ENCODE data around the gene ASB1.

DNA sequence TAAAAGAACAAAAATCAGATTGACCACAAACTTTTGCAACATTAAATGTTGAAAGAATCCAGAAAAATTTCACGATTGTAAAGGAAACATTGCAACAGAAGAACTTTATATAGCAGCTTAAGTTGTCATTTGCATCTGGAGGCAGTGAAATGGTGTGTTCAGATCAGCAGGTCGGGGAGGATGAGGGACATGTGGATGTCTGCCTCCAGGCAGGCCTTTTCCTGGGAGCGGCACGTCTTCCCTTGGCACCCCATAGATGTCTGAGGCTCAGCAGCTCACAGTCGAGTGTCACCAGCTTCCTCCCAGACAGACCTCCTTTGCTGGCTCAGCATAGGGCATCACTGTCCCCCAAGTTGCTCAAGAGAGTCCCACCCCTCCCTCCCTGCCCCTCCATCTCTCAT, 44.3 kb upstream of the ASB1 start:
- TF ChIP-seq CTCF (conservative IDR thresholded peaks at IDR 0.05) (no peak), ZFX (IDR thresholded peaks at IDR 0.05) (no peak)

All from C4-2B (cell line).